ENCODE measurements around the gene CNNM4. TPM values are rescaled to one million over a fixed set of nuclear protein-coding genes. Genes with fewer than 3 reads are reported as not detected.

The CNNM4 gene
- polyA plus RNA-seq, 2 of the 4 experiments (the other 2 are of a cell fraction) = 8.8 to 11.2 TPM

GRCh38 chr2:96730212-96730611, 30.5 kb upstream of the CNNM4 start (continued):
- TF ChIP-seq HMGXB4 (CRISPR knock-in tag; IDR thresholded peaks at IDR 0.05; ENCODE audit: borderline replicate concordance) (no peak), RAD21 (conservative IDR thresholded peaks at IDR 0.05 in 1 of 2, IDR thresholded peaks at IDR 0.05 in 1 of 2) (no peak), ZC3H11A (IDR thresholded peaks at IDR 0.05) (no peak), FOSB (CRISPR knock-in tag; IDR thresholded peaks at IDR 0.05) (no peak)

- 80% methylated on average over 3 of the region's 3 CpGs for WGBS (ENCODE audit: missing lambda C conversion rate)
- Histone ChIP-seq H3K9me3 (no peaks in the 10 kb centered on the region), H3K4me2 (no peak overlapping the region), H3K27ac (no peak overlapping the region), H3K4me3 (no peak overlapping the region), H3K4me1 (peaks cover 12% of the 10 kb centered on the region; the same call in 2 of the 3 replicates)
- ChIA-PET POLR2A (no interaction called here), CTCF (interaction anchor here (1.2 kb wide), 2 partner anchors 27 to 185 kb away, joined by 3 to 5 read pairs; partner anchors contain the start of gene CNNM4)
- ATAC-seq = no peak
- DNase-seq (ENCODE audit: low read depth in 1 of 2, low spot score in 1 of 2) = no peak
- TF ChIP-seq HMGXB4 (CRISPR knock-in tag; IDR thresholded peaks at IDR 0.05; ENCODE audit: borderline replicate concordance) (no peak), BHLHE40 (IDR thresholded peaks at IDR 0.05; ENCODE audit: low read depth, low read length) (no peak), HEYL (CRISPR knock-in tag; IDR thresholded peaks at IDR 0.05) (no peak), RCOR1 (IDR thresholded peaks at IDR 0.05; ENCODE audit: low read depth, low read length) (no peak), PBX3 (IDR thresholded peaks at IDR 0.05) (no peak), RNF2 (IDR thresholded peaks at IDR 0.05; ENCODE audit: borderline replicate concordance, low read depth) (no peak), HOXA7 (CRISPR knock-in tag; IDR thresholded peaks at IDR 0.05) (no peak), ESRRA (IDR thresholded peaks at IDR 0.05; ENCODE audit: borderline replicate concordance, low read length) (no peak), KDM5A (IDR thresholded peaks at IDR 0.05) (no peak), HDAC2 (IDR thresholded peaks at IDR 0.05) (no peak), EHMT2 (IDR thresholded peaks at IDR 0.05; ENCODE audit: low read depth) (no peak), JUN (IDR thresholded peaks at IDR 0.05) (no peak), MYC (IDR thresholded peaks at IDR 0.05; ENCODE audit: borderline replicate concordance, low read length) (no peak), ZNF302 (CRISPR knock-in tag; IDR thresholded peaks at IDR 0.05) (no peak)
- FAIRE-seq = no peak
Observed at GRCh38 chr2:96733931-96734330, 26.8 kb upstream of the CNNM4 start.

- no peaks in the 10 kb centered on the region for H3K9me3 ChIP-seq
- no peak overlapping the region for H3K27ac ChIP-seq
- ATAC-seq = no peak
- no peak for FAIRE-seq
- ChIA-PET CTCF (interaction anchor here (0.5 to 1.4 kb wide), 6 partner anchors 10 to 65 kb away, joined by 3 to 4 read pairs (median 4); partner anchors contain the start of gene CNNM4), POLR2A (interaction anchor here (0.6 kb wide), 1 partner anchor 97 kb away, joined by 4 read pairs; no protein-coding TSS in a partner anchor)
- H3K4me3 ChIP-seq = no peak overlapping the region
- DNase-seq (ENCODE audit: low read depth in 1 of 2, low spot score in 1 of 2) = no peak
- H3K4me1 ChIP-seq = peaks cover 13% of the 10 kb centered on the region; the same call in 2 of the 3 replicates
- WGBS (ENCODE audit: missing lambda C conversion rate) = 85% methylated on average over 8 of the region's 8 CpGs
- no peak overlapping the region for H3K4me2 ChIP-seq
- TF ChIP-seq ELK1 (IDR thresholded peaks at IDR 0.05; ENCODE audit: low read depth, low read length) (no peak), CHD2 (IDR thresholded peaks at IDR 0.05; ENCODE audit: low read length, partially characterized antibody) (no peak), HOXB5 (CRISPR knock-in tag; IDR thresholded peaks at IDR 0.05) (no peak), CBX2 (IDR thresholded peaks at IDR 0.05; ENCODE audit: borderline replicate concordance, low read depth) (no peak), MAX (IDR thresholded peaks at IDR 0.05) (no peak), ZC3H11A (IDR thresholded peaks at IDR 0.05) (no peak), CHD4 (IDR thresholded peaks at IDR 0.05; ENCODE audit: borderline replicate concordance) (no peak), ZSCAN20 (CRISPR knock-in tag; IDR thresholded peaks at IDR 0.05) (no peak), TP53 (CRISPR knock-in tag; IDR thresholded peaks at IDR 0.05) (no peak), HOXB13 (CRISPR knock-in tag; IDR thresholded peaks at IDR 0.05; ENCODE audit: low read depth) (no peak), RAD21 (conservative IDR thresholded peaks at IDR 0.05 in 1 of 2, IDR thresholded peaks at IDR 0.05 in 1 of 2) (no peak), SREBF2 (IDR thresholded peaks at IDR 0.05) (no peak), EHF (CRISPR knock-in tag; IDR thresholded peaks at IDR 0.05) (no peak), E2F6 (IDR thresholded peaks at IDR 0.05; ENCODE audit: borderline replicate concordance, low read depth) (no peak)
Observed at GRCh38 chr2:96734880-96735583, 25.7 kb upstream of the CNNM4 start.

All from A549 (cell line).